Activated naive CD4-positive, alpha-beta T cell treated with anti-CD3 and anti-CD28 coated beads, Interleukin-2, amount 50 U/mL, for 24 hours (primary cell): ENCODE results near the gene SRRT.
"Not testable (repeated sequence)": the region's sequence is repeated elsewhere in the genome, so short reads cannot be mapped to it uniquely, and the experiment has no call there.

ENCODE experiments used
- H3K27ac Mint-ChIP-seq: one replicate; pipeline ENCODE4 v1.8.0; 2021; ENCODE audit warnings: mild to moderate bottlenecking, mixed read lengths
- H3K27me3 Mint-ChIP-seq: one replicate; pipeline ENCODE4 v1.8.0; 2021; ENCODE audit warnings: mixed read lengths
- H3K36me3 Mint-ChIP-seq: one replicate; pipeline ENCODE4 v1.8.0; 2021; ENCODE audit warnings: mixed read lengths
- H3K4me1 Mint-ChIP-seq: one replicate; pipeline ENCODE4 v1.8.0; 2021; ENCODE audit warnings: mixed read lengths
- H3K4me3 Mint-ChIP-seq: one replicate; pipeline ENCODE4 v1.8.0; 2021; ENCODE audit warnings: mild to moderate bottlenecking, mixed read lengths
- H3K9me3 Mint-ChIP-seq: one replicate; pipeline ENCODE4 v1.8.0; 2021; ENCODE audit warnings: mixed read lengths

SRRT gene

GRCh38 chr7:100914879-100915447 lies 40.1 kb downstream of the SRRT start:
- H3K4me3 Mint-ChIP-seq: no peak overlapping the region
- no peaks in the 10 kb centered on the region for H3K9me3 Mint-ChIP-seq
- H3K36me3 Mint-ChIP-seq: no peaks in the 10 kb centered on the region
- H3K27ac Mint-ChIP-seq: no peak overlapping the region
- no peaks in the 10 kb centered on the region for H3K4me1 Mint-ChIP-seq
- H3K27me3 Mint-ChIP-seq: peaks cover 4% of the 10 kb centered on the region

GRCh38 chr7:100919335-100919734 lies 44.4 kb downstream of the SRRT start:
- not testable (repeated sequence) for H3K27ac Mint-ChIP-seq, H3K4me3 Mint-ChIP-seq, H3K27me3 Mint-ChIP-seq, H3K36me3 Mint-ChIP-seq, H3K9me3 Mint-ChIP-seq, H3K4me1 Mint-ChIP-seq

GRCh38 chr7:100919779-100920437 lies 45.0 kb downstream of the SRRT start:
- not testable (repeated sequence) for H3K4me3 Mint-ChIP-seq, H3K27ac Mint-ChIP-seq, H3K9me3 Mint-ChIP-seq, H3K27me3 Mint-ChIP-seq, H3K36me3 Mint-ChIP-seq, H3K4me1 Mint-ChIP-seq

GRCh38 chr7:100921039-100921438 lies 46.1 kb downstream of the SRRT start:
- Mint-ChIP-seq H3K4me1 (no peaks in the 10 kb centered on the region), H3K36me3 (no peaks in the 10 kb centered on the region), H3K4me3 (no peak overlapping the region), H3K27me3 (peaks cover 6% of the 10 kb centered on the region), H3K9me3 (no peaks in the 10 kb centered on the region), H3K27ac (no peak overlapping the region)

GRCh38 chr7:100923616-100924015 lies 48.7 kb downstream of the SRRT start:
- not testable (repeated sequence) for H3K27ac Mint-ChIP-seq, H3K9me3 Mint-ChIP-seq, H3K4me3 Mint-ChIP-seq, H3K27me3 Mint-ChIP-seq, H3K36me3 Mint-ChIP-seq, H3K4me1 Mint-ChIP-seq

GRCh38 chr7:100929808-100930174 lies 54.9 kb downstream of the SRRT start:
- Mint-ChIP-seq H3K9me3 (no peaks in the 10 kb centered on the region), H3K36me3 (peaks cover 4% of the 10 kb centered on the region), H3K4me3 (no peak overlapping the region), H3K27me3 (peaks cover 10% of the 10 kb centered on the region), H3K27ac (no peak overlapping the region), H3K4me1 (no peaks in the 10 kb centered on the region)

GRCh38 chr7:100933734-100934133 lies 58.8 kb downstream of the SRRT start:
- Mint-ChIP-seq H3K36me3 (peaks cover 4% of the 10 kb centered on the region), H3K27ac (no peak overlapping the region), H3K27me3 (peaks cover 12% of the 10 kb centered on the region), H3K9me3 (no peaks in the 10 kb centered on the region), H3K4me1 (no peaks in the 10 kb centered on the region), H3K4me3 (no peak overlapping the region)

- not testable (repeated sequence) for H3K4me3 Mint-ChIP-seq, H3K36me3 Mint-ChIP-seq, H3K4me1 Mint-ChIP-seq, H3K9me3 Mint-ChIP-seq, H3K27ac Mint-ChIP-seq
- peaks cover 11% of the 10 kb centered on the region for H3K27me3 Mint-ChIP-seq
These were observed 60.5 kb downstream of the SRRT start for GRCh38 chr7:100935381-100935780.

GRCh38 chr7:100936167-100936566 lies 61.3 kb downstream of the SRRT start:
- not testable (repeated sequence) for H3K4me1 Mint-ChIP-seq, H3K9me3 Mint-ChIP-seq, H3K27ac Mint-ChIP-seq, H3K4me3 Mint-ChIP-seq, H3K36me3 Mint-ChIP-seq, H3K27me3 Mint-ChIP-seq
